K562 (cell line): ENCODE results near the gene FMN1. TPM values are rescaled to one million over a fixed set of nuclear protein-coding genes. Genes with fewer than 3 reads are reported as not detected.

Experiments used
- ATAC-seq: fragments of 200-7000 bp; cut with Tn5 transposase; 3 replicates; pipeline ENCODE4 v1.9.1; 2020; ENCODE audit warnings: moderate library complexity
- BruUV-seq: library from RNA; stranded (reverse); fragments of 400-500 nt; replicated peaks from 2 replicates; lab custom pipeline; 2021; lab: Mats Ljungman, UMichigan
- CTCF ChIA-PET: fragments of 300-600 bp; formaldehyde crosslinking; extraction: SDS; loops from one replicate; lab custom pipeline; 2021; ENCODE audit warnings: low intra/inter-chr PET ratio; lab: Yijun Ruan, JAX
- POLR2A ChIA-PET: fragments of 300-600, 350-650 bp; sonication (Branson Sonifier 250); formaldehyde crosslinking; extraction: SDS; loops from one replicate; lab custom pipeline; 2021; ENCODE audit warnings: antibody characterized with exemption, inconsistent platforms; lab: Yijun Ruan, JAX
- DNase-seq, 4 experiments: peaks; one replicate each; pipeline versions ENCODE4 v3.0.0 to v3.0.0-alpha.2; 2011 to 2018; ENCODE audit warnings: low spot score in 3 of 4, mixed read lengths in 3 of 4; ENCODE audit errors: extremely low read depth in 1 of 4
- FAIRE-seq: peaks from 2 replicates; lab custom pipeline; 2011; peaks lifted over from hg19 to GRCh38; lab: Jason Lieb, UNC
- H2AFZ ChIP-seq: 2 replicates; pipeline ENCODE4 v1.6.0; 2011; ENCODE audit warnings: low read depth, low read length, control low read depth, inconsistent platforms
- H3K27ac ChIP-seq: fragments of 200-600 bp; 3 replicates; pipeline ENCODE4 v1.8.0; 2011; ENCODE audit warnings: low read depth, mild to moderate bottlenecking, control low read depth, inconsistent platforms, low read length, moderate library complexity, mixed read lengths; ENCODE audit errors: extremely low read depth
- H3K27me3 ChIP-seq, 2 experiments: fragments of 300-600 bp in 1 of 2; 2 replicates in 1 of 2; 3 replicates in 1 of 2; pipeline versions ENCODE4 v1.6.0 to v1.8.0; 2011; ENCODE audit warnings: inconsistent platforms in 2 of 2, low read length in 2 of 2, mild to moderate bottlenecking in 1 of 2, mixed read lengths in 1 of 2, moderate library complexity in 1 of 2; ENCODE audit not compliant: control insufficient read depth in 2 of 2, insufficient read depth in 2 of 2
- H3K36me3 ChIP-seq: fragments of 300-600 bp; 3 replicates; pipeline ENCODE4 v1.8.0; 2011; ENCODE audit warnings: mild to moderate bottlenecking, low read length, inconsistent platforms; ENCODE audit not compliant: control insufficient read depth, insufficient read depth
- H3K4me1 ChIP-seq, 2 experiments: fragments of 200-600 bp in 1 of 2; replicated peaks in 1 of 2; 2 replicates in 1 of 2; 3 replicates in 1 of 2; pipeline versions ENCODE4 v1.5.1 to v1.8.0; 2011; ENCODE audit warnings: inconsistent platforms in 2 of 2, low read length in 2 of 2, mild to moderate bottlenecking in 1 of 2, mixed read lengths in 1 of 2, moderate library complexity in 1 of 2; ENCODE audit not compliant: control insufficient read depth in 2 of 2, insufficient read depth in 2 of 2
- H3K4me2 ChIP-seq: 2 replicates; pipeline ENCODE4 v1.6.1; 2011; ENCODE audit warnings: low read length, control low read depth, inconsistent platforms, mixed read lengths; ENCODE audit not compliant: insufficient read depth
- H3K4me3 ChIP-seq: fragments of 200-600 bp; sonication (generic), shearing (Covaris generic); 2 replicates; pipeline ENCODE4 v1.5.1; 2016; ENCODE audit warnings: control low read depth, inconsistent platforms
- H3K79me2 ChIP-seq: fragments of 200-600 bp; 3 replicates; pipeline ENCODE4 v1.8.0; 2011; ENCODE audit warnings: low read length, inconsistent platforms; ENCODE audit not compliant: control insufficient read depth, insufficient read depth
- H3K9ac ChIP-seq, 2 experiments: 2 replicates each; pipeline versions ENCODE4 v1.6.0 to v1.6.1; 2011; ENCODE audit warnings: low read depth in 2 of 2, low read length in 2 of 2, control low read depth in 1 of 2, inconsistent platforms in 1 of 2, mild to moderate bottlenecking in 1 of 2, mixed read lengths in 1 of 2; ENCODE audit not compliant: insufficient read depth in 1 of 2
- H3K9me1 ChIP-seq: one replicate; pipeline ENCODE4 v1.6.0; 2011; ENCODE audit warnings: inconsistent platforms, mild to moderate bottlenecking, low read length, moderate library complexity; ENCODE audit not compliant: control insufficient read depth, insufficient read depth
- H3K9me3 ChIP-seq: replicated peaks from 2 replicates; pipeline ENCODE4 v1.5.1; 2011; ENCODE audit warnings: low read depth, low read length, inconsistent platforms; ENCODE audit not compliant: control insufficient read depth, insufficient read depth
- H4K20me1 ChIP-seq: replicated peaks from 2 replicates; pipeline ENCODE4 v1.6.1; 2011; ENCODE audit warnings: low read length, inconsistent platforms, mixed read lengths; ENCODE audit not compliant: control insufficient read depth, insufficient read depth
- DLX4 ChIP-seq: fragments of 250-450 bp; sonication (Bioruptor Pico); IDR thresholded peaks from 2 replicates; pipeline ENCODE4 v1.6.1; 2021; ENCODE audit warnings: mild to moderate bottlenecking
- FOXK1 ChIP-seq: sonication (generic); formaldehyde crosslinking; IDR thresholded peaks from 2 replicates; pipeline ENCODE4 v1.8.0; 2022; ENCODE audit warnings: missing genetic modification reagents, mild to moderate bottlenecking, borderline replicate concordance
- MAFK ChIP-seq: IDR thresholded peaks from 2 replicates; pipeline ENCODE4 v1.6.1; 2011; ENCODE audit warnings: low read length, improper control_type of control experiment
- RBM14 ChIP-seq: fragments of 200-400 bp; formaldehyde crosslinking; IDR thresholded peaks from 2 replicates; pipeline ENCODE4 v1.6.1; 2018; ENCODE audit warnings: low read depth, mild to moderate bottlenecking, low read length, moderate library complexity, borderline replicate concordance; ENCODE audit not compliant: insufficient read depth
- ZBTB11 ChIP-seq, 3 experiments: fragments of 200-800 bp in 1 of 3; fragments of 250-450 bp in 1 of 3; fragments of 450-650 bp in 1 of 3; sonication (Bioruptor Pico) in 1 of 3; sonication (Bioruptor generic) in 1 of 3; formaldehyde crosslinking in 1 of 3; IDR thresholded peaks; 2 replicates each; pipeline versions ENCODE4 v1.6.1 to v1.8.0; 2016 to 2022; ENCODE audit warnings: mild to moderate bottlenecking in 2 of 3, missing genetic modification characterization in 2 of 3, missing compliant biosample characterization in 1 of 3, moderate library complexity in 1 of 3
- ZNF395 ChIP-seq: fragments of 200-800 bp; sonication (Bioruptor generic); IDR thresholded peaks from 2 replicates; pipeline ENCODE4 v1.6.1; 2017; ENCODE audit warnings: missing genetic modification characterization, missing compliant biosample characterization
- WGBS: fragments of 100-300 bp; shearing (Covaris generic); methylation state at CpG from one replicate; pipeline ENCODE4 v1.1.6; 2016; ENCODE audit warnings: low coverage, mixed read lengths; ENCODE audit not compliant: insufficient coverage; ENCODE audit errors: missing lambda C conversion rate; 5-methylcytosine and 5-hydroxymethylcytosine counted together
- in situ Hi-C: fragments of 300-500 bp; cut with MboI; formaldehyde crosslinking; loops from 4 replicates; pipeline ENCODE4 v1.15.0; 2018; ENCODE audit warnings: inconsistent platforms, mixed read lengths
- intact Hi-C: fragments of 100-400 bp; cut with micrococcal nuclease; formaldehyde crosslinking; loops from 2 replicates; pipeline ENCODE4 v1.14.2; 2022
- polyA plus RNA-seq, 8 experiments: library from polyadenylated mRNA; depleted of rRNA in 4 of 8; stranded (reverse) in 5 of 8; unstranded in 3 of 8; fragments of >200 nt; fragmentation: Nextera tagmentation in 2 of 8; fragmentation: Illumina TruSeq in 1 of 8; extraction: Ambion mirVana in 2 of 8; extraction: Trizol in 1 of 8; gene quantifications; 2 replicates each; pipeline versions ENCODE4 v1.2.1 to v1.2.3, GENCODE V29; 2011 to 2014; ENCODE audit warnings: inconsistent platforms in 1 of 8, missing spikeins in 1 of 8
- total RNA-seq, 7 experiments: library from RNA; depleted of rRNA in 6 of 7; stranded (reverse); fragments of >200 nt in 6 of 7; fragmentation: Illumina TruSeq in 2 of 7; extraction: Trizol in 2 of 7; gene quantifications; 2 replicates each; pipeline versions ENCODE4 v1.2.1 to v1.2.3, GENCODE V29; 2011 to 2021; ENCODE audit warnings: low replicate concordance in 1 of 7

The FMN1 gene
- total and polyA plus RNA-seq, 9 of the 15 experiments (the other 6 are each of a cell fraction or from before 2014, with no cell fraction given) = 0.03 to 0.07 (median 0.04) TPM; not detected in 6

GRCh38 chr15:33136353-33136752 is 58.2 kb downstream of the FMN1 start:
- DNase-seq = no peak
- H3K4me2 ChIP-seq = no peak overlapping the region
- no peaks in the 10 kb centered on the region for H3K9me1 ChIP-seq
- WGBS = 0% methylated on average over 4 of the region's 4 CpGs
- H3K4me1 ChIP-seq = no peaks in the 10 kb centered on the region
- POLR2A ChIA-PET = no interaction called here
- no peaks in the 10 kb centered on the region for H3K36me3 ChIP-seq
- H3K9ac ChIP-seq = no peak overlapping the region
- no TSS peak for BruUV-seq
- no peak overlapping the region for H3K4me3 ChIP-seq
- TF ChIP-seq DLX4 (no peak), ZBTB11 (CRISPR knock-in tag; IDR thresholded peaks at IDR 0.05) (no peak), RBM14 (no peak), ZNF395 (CRISPR knock-in tag) (no peak), FOXK1 (CRISPR knock-in tag) (no peak), MAFK (no peak)
- TF ChIP-seq, all 486 proteins: peak for 0
- Histone ChIP-seq H3K27me3 (no peaks in the 10 kb centered on the region), H4K20me1 (no peaks in the 10 kb centered on the region), H3K27ac (no peak overlapping the region), H3K79me2 (no peaks in the 10 kb centered on the region), H2AFZ (no peak overlapping the region), H3K9me3 (no peaks in the 10 kb centered on the region)
- intact Hi-C loops = no loop called here
- CTCF ChIA-PET = no interaction called here
- FAIRE-seq (no peak), ATAC-seq (no peak)
- in situ Hi-C loops = loop anchor here (10.0 kb wide), 1 partner anchor 472 kb away; no protein-coding TSS in a partner anchor
